ENCODE data around the gene AKAP8L.

AKAP8L gene

GRCh38 chr19:15421721-15422260 is 3.0 kb upstream of the AKAP8L start:
- H3K4me2 ChIP-seq (ENCODE audit: low read depth, low read length, poor library complexity, severe bottlenecking), result no peak overlapping the region
- H3K79me2 ChIP-seq (ENCODE audit: insufficient read depth, low read length), result peaks cover 19% of the 10 kb centered on the region
- H3K9me2 ChIP-seq (replicated peaks; ENCODE audit: low read depth, low read length), result no peaks in the 10 kb centered on the region
- H3K27me3 ChIP-seq (ENCODE audit: insufficient read depth, low read length, poor library complexity, severe bottlenecking), result peaks cover 4% of the 10 kb centered on the region
- H2AFZ ChIP-seq (ENCODE audit: low read length), result no peak overlapping the region
- peaks cover 18% of the 10 kb centered on the region for H4K20me1 ChIP-seq (ENCODE audit: insufficient read depth, low read length, poor library complexity, severe bottlenecking)
- peaks cover 13% of the 10 kb centered on the region for H3K4me1 ChIP-seq (ENCODE audit: insufficient read depth, low read length, poor library complexity, severe bottlenecking)
- H3K9ac ChIP-seq (ENCODE audit: low read depth, low read length, poor library complexity, severe bottlenecking), result no peak overlapping the region
- TF ChIP-seq, protein P1, sequence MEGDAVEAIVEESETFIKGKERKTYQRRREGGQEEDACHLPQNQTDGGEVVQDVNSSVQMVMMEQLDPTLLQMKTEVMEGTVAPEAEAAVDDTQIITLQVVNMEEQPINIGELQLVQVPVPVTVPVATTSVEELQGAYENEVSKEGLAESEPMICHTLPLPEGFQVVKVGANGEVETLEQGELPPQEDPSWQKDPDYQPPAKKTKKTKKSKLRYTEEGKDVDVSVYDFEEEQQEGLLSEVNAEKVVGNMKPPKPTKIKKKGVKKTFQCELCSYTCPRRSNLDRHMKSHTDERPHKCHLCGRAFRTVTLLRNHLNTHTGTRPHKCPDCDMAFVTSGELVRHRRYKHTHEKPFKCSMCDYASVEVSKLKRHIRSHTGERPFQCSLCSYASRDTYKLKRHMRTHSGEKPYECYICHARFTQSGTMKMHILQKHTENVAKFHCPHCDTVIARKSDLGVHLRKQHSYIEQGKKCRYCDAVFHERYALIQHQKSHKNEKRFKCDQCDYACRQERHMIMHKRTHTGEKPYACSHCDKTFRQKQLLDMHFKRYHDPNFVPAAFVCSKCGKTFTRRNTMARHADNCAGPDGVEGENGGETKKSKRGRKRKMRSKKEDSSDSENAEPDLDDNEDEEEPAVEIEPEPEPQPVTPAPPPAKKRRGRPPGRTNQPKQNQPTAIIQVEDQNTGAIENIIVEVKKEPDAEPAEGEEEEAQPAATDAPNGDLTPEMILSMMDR (conservative IDR thresholded peaks at IDR 0.05; ENCODE audit: low read length), result no peak
- TF ChIP-seq EZH2phosphoT487 (IDR thresholded peaks at IDR 0.05; ENCODE audit: borderline replicate concordance), result no peak
- no peaks in the 10 kb centered on the region for H3K9me3 ChIP-seq (ENCODE audit: insufficient read depth, low read depth, low read length)
- H3K36me3 ChIP-seq (ENCODE audit: insufficient read depth, low read length), result peaks cover 47% of the 10 kb centered on the region; the same call in 1 of the 2 replicates
- no peaks in the 10 kb centered on the region for H3F3A ChIP-seq (ENCODE audit: low read depth)
- no peak overlapping the region for H3K4me3 ChIP-seq (ENCODE audit: low read length, poor library complexity, severe bottlenecking)

GRCh38 chr19:15421136-15421695 is 2.4 kb upstream of the AKAP8L start:
- no peak overlapping the region for H3K4me3 ChIP-seq (ENCODE audit: low read length, poor library complexity, severe bottlenecking)
- no peak overlapping the region for H2AFZ ChIP-seq (ENCODE audit: low read length)
- H3K27me3 ChIP-seq (ENCODE audit: insufficient read depth, low read length, poor library complexity, severe bottlenecking), result peaks cover 4% of the 10 kb centered on the region
- no peaks in the 10 kb centered on the region for H3K9me2 ChIP-seq (replicated peaks; ENCODE audit: low read depth, low read length)
- H3K4me1 ChIP-seq (ENCODE audit: insufficient read depth, low read length, poor library complexity, severe bottlenecking), result peaks cover 19% of the 10 kb centered on the region
- no peaks in the 10 kb centered on the region for H3K9me3 ChIP-seq (ENCODE audit: insufficient read depth, low read depth, low read length)
- peaks cover 41% of the 10 kb centered on the region; the same call in 1 of the 2 replicates for H3K36me3 ChIP-seq (ENCODE audit: insufficient read depth, low read length)
- H3F3A ChIP-seq (ENCODE audit: low read depth), result no peaks in the 10 kb centered on the region
- H3K79me2 ChIP-seq (ENCODE audit: insufficient read depth, low read length), result peaks cover 25% of the 10 kb centered on the region
- TF ChIP-seq, protein P1 (conservative IDR thresholded peaks at IDR 0.05; ENCODE audit: low read length), result no peak
- TF ChIP-seq EZH2phosphoT487 (IDR thresholded peaks at IDR 0.05; ENCODE audit: borderline replicate concordance), result no peak
- peaks cover 24% of the 10 kb centered on the region for H4K20me1 ChIP-seq (ENCODE audit: insufficient read depth, low read length, poor library complexity, severe bottlenecking)
- no peak overlapping the region for H3K9ac ChIP-seq (ENCODE audit: low read depth, low read length, poor library complexity, severe bottlenecking)
- no peak overlapping the region for H3K4me2 ChIP-seq (ENCODE audit: low read depth, low read length, poor library complexity, severe bottlenecking)

GRCh38 chr19:15419413-15420025 is 731 bp upstream of the AKAP8L start:
- Histone ChIP-seq H3K9ac (ENCODE audit: low read depth, low read length, poor library complexity, severe bottlenecking) (no peak overlapping the region), H3K9me2 (replicated peaks; ENCODE audit: low read depth, low read length) (no peaks in the 10 kb centered on the region), H2AFZ (ENCODE audit: low read length) (no peak overlapping the region), H3K4me2 (ENCODE audit: low read depth, low read length, poor library complexity, severe bottlenecking) (no peak overlapping the region), H4K20me1 (ENCODE audit: insufficient read depth, low read length, poor library complexity, severe bottlenecking) (peaks cover 36% of the 10 kb centered on the region), H3K36me3 (ENCODE audit: insufficient read depth, low read length) (peaks cover 27% of the 10 kb centered on the region; the same call in 1 of the 2 replicates), H3K27me3 (ENCODE audit: insufficient read depth, low read length, poor library complexity, severe bottlenecking) (peaks cover 4% of the 10 kb centered on the region), H3K9me3 (ENCODE audit: insufficient read depth, low read depth, low read length) (no peaks in the 10 kb centered on the region), H3K79me2 (ENCODE audit: insufficient read depth, low read length) (peaks cover 42% of the 10 kb centered on the region), H3K4me1 (ENCODE audit: insufficient read depth, low read length, poor library complexity, severe bottlenecking) (peaks cover 28% of the 10 kb centered on the region), H3K4me3 (ENCODE audit: low read length, poor library complexity, severe bottlenecking) (no peak overlapping the region), H3F3A (ENCODE audit: low read depth) (no peaks in the 10 kb centered on the region)
- TF ChIP-seq EZH2phosphoT487 (IDR thresholded peaks at IDR 0.05; ENCODE audit: borderline replicate concordance), result no peak
- TF ChIP-seq, protein P1 (conservative IDR thresholded peaks at IDR 0.05; ENCODE audit: low read length), result no peak; the same call in none of the 2 replicates

Measured in Loucy (cell line).